Liver (tissue), 9 donors: Measurements from ENCODE around the gene REXO5. TPM values are rescaled to one million over a fixed set of nuclear protein-coding genes. Genes with fewer than 3 reads are reported as not detected.

ENCODE experiments used
- DNase-seq: peaks from one replicate; pipeline ENCODE4 v3.0.0-alpha.2; 2017; ENCODE audit warnings: low spot score
- H3K27ac ChIP-seq, 2 donors: one replicate each; pipeline ENCODE4 v1.7.0; 2013; ENCODE audit warnings: inconsistent platforms in 2 of 2, low read length in 2 of 2, control low read depth in 1 of 2, low read depth in 1 of 2, mild to moderate bottlenecking in 1 of 2
- H3K27me3 ChIP-seq, 4 donors: one replicate each; pipeline versions ENCODE4 v1.6.1 to v1.7.0; 2013; ENCODE audit warnings: low read length in 3 of 4, inconsistent platforms in 1 of 4, mild to moderate bottlenecking in 1 of 4, moderate library complexity in 1 of 4; ENCODE audit not compliant: control insufficient read depth in 4 of 4, insufficient read depth in 4 of 4
- H3K36me3 ChIP-seq, 4 donors: one replicate each; pipeline versions ENCODE4 v1.6.1 to v1.7.0; 2013; ENCODE audit warnings: low read length in 3 of 4, mild to moderate bottlenecking in 3 of 4, low read depth in 1 of 4, moderate library complexity in 1 of 4; ENCODE audit not compliant: control insufficient read depth in 4 of 4, insufficient read depth in 3 of 4
- H3K4me1 ChIP-seq, 4 donors: one replicate each; pipeline versions ENCODE4 v1.6.1 to v1.7.0; 2013; ENCODE audit warnings: low read length in 3 of 4, mild to moderate bottlenecking in 3 of 4, moderate library complexity in 1 of 4; ENCODE audit not compliant: control insufficient read depth in 4 of 4, insufficient read depth in 4 of 4
- H3K4me3 ChIP-seq, 3 donors: one replicate each; pipeline versions ENCODE4 v1.6.1 to v1.7.0; 2013; ENCODE audit warnings: low read length in 3 of 3, control low read depth in 1 of 3, low read depth in 1 of 3, mild to moderate bottlenecking in 1 of 3
- H3K9ac ChIP-seq, 2 donors: one replicate each; pipeline ENCODE4 v1.7.0; 2013; ENCODE audit warnings: low read length in 2 of 2, mild to moderate bottlenecking in 2 of 2, moderate library complexity in 2 of 2, control low read depth in 1 of 2, low read depth in 1 of 2
- H3K9me3 ChIP-seq, 4 donors: one replicate each; pipeline versions ENCODE4 v1.6.1 to v1.7.0; 2013; ENCODE audit warnings: low read length in 3 of 4; ENCODE audit not compliant: control insufficient read depth in 4 of 4
- EGR1 ChIP-seq, 2 donors: IDR thresholded peaks; 2 replicates each; pipeline ENCODE4 v1.6.1; 2016 to 2018; ENCODE audit warnings: antibody characterized with exemption in 2 of 2, low read depth in 2 of 2
- FOXA1 ChIP-seq: IDR thresholded peaks from 2 replicates; pipeline ENCODE4 v1.6.1; 2016; ENCODE audit warnings: antibody characterized with exemption
- FOXA2 ChIP-seq: IDR thresholded peaks from 2 replicates; pipeline ENCODE4 v1.6.1; 2016; ENCODE audit warnings: antibody characterized with exemption
- GABPA ChIP-seq, 2 donors: IDR thresholded peaks in 1 of 2; conservative IDR thresholded peaks in 1 of 2; 2 replicates each; pipeline ENCODE4 v1.6.1; 2016; ENCODE audit warnings: antibody characterized with exemption in 2 of 2, mild to moderate bottlenecking in 1 of 2, moderate library complexity in 1 of 2
- HNF4A ChIP-seq, 2 donors: conservative IDR thresholded peaks; 2 replicates each; pipeline ENCODE4 v1.6.1; 2016; ENCODE audit warnings: antibody characterized with exemption in 2 of 2, mild to moderate bottlenecking in 2 of 2
- HNF4G ChIP-seq: IDR thresholded peaks from 2 replicates; pipeline ENCODE4 v1.6.1; 2016; ENCODE audit warnings: antibody characterized with exemption
- JUND ChIP-seq, 2 donors: IDR thresholded peaks; 2 replicates each; pipeline ENCODE4 v1.6.1; 2016; ENCODE audit warnings: antibody characterized with exemption in 2 of 2
- NR2F2 ChIP-seq: IDR thresholded peaks from 2 replicates; pipeline ENCODE4 v1.6.1; 2016; ENCODE audit warnings: antibody characterized with exemption
- RAD21 ChIP-seq, 2 donors: IDR thresholded peaks; 2 replicates each; pipeline ENCODE4 v1.6.1; 2016; ENCODE audit warnings: antibody characterized with exemption in 2 of 2, mild to moderate bottlenecking in 2 of 2
- RXRA ChIP-seq, 2 donors: IDR thresholded peaks; 2 replicates each; pipeline ENCODE4 v1.6.1; 2017 to 2018; ENCODE audit warnings: antibody characterized with exemption in 2 of 2, mild to moderate bottlenecking in 1 of 2
- SP1 ChIP-seq: IDR thresholded peaks from 2 replicates; pipeline ENCODE4 v1.6.1; 2018; ENCODE audit warnings: antibody characterized with exemption, mild to moderate bottlenecking
- TAF1 ChIP-seq: conservative IDR thresholded peaks from 2 replicates; pipeline ENCODE4 v1.6.1; 2016; ENCODE audit warnings: antibody characterized with exemption, mild to moderate bottlenecking
- YY1 ChIP-seq: IDR thresholded peaks from 2 replicates; pipeline ENCODE4 v1.6.1; 2016; ENCODE audit warnings: antibody characterized with exemption, mild to moderate bottlenecking
- WGBS: extraction: QIAGEN DNeasy Blood & Tissue Kit; methylation state at CpG from one replicate; pipeline ENCODE4 v1.1.7; 2013; 5-methylcytosine and 5-hydroxymethylcytosine counted together
- polyA plus RNA-seq, 2 donors: library from polyadenylated mRNA; stranded (reverse) in 1 of 2; unstranded in 1 of 2; fragments of 200-250 nt in 1 of 2; fragments of >200 nt in 1 of 2; fragmentation: Nextera tagmentation in 1 of 2; extraction: Ambion mirVana in 1 of 2; gene quantifications; one replicate each; pipeline versions ENCODE4 v1.2.1 to v1.2.3, GENCODE V29; 2013 to 2015
- total RNA-seq, 2 donors: library from RNA; depleted of rRNA; stranded (reverse); fragments of >200 nt; gene quantifications; one replicate each; pipeline ENCODE4 v1.2.3, GENCODE V29; 2014
- TF ChIP-seq, protein P1 (sequence below): IDR thresholded peaks from 2 replicates; pipeline ENCODE4 v1.6.1; 2016; ENCODE audit warnings: antibody characterized with exemption
- TF ChIP-seq, protein P2 (sequence below): IDR thresholded peaks from 2 replicates; pipeline ENCODE4 v1.6.1; 2016; ENCODE audit warnings: antibody characterized with exemption
- TF ChIP-seq, protein P3 (sequence below): IDR thresholded peaks from 2 replicates; pipeline ENCODE4 v1.6.1; 2016; ENCODE audit warnings: antibody characterized with exemption
- TF ChIP-seq, protein P4 (sequence below): fragments of 150-350 bp; IDR thresholded peaks from 2 replicates; pipeline ENCODE4 v1.5.1; 2017; ENCODE audit warnings: improper control_type of control experiment, low read depth, low read length; ENCODE audit not compliant: missing input control
- TF ChIP-seq, protein P5 (sequence below): IDR thresholded peaks from 2 replicates; pipeline ENCODE4 v1.6.1; 2016; ENCODE audit warnings: antibody characterized with exemption, mild to moderate bottlenecking
- donor health status: healthy.
- donor health status: healthy.
- donor health status: healthy.
- donor health status: healthy.
- donor health status: healthy.

REXO5 gene
- total and polyA plus RNA-seq, 4 donors, result 0.83 to 10.6 (median 1.8) TPM

DNA sequence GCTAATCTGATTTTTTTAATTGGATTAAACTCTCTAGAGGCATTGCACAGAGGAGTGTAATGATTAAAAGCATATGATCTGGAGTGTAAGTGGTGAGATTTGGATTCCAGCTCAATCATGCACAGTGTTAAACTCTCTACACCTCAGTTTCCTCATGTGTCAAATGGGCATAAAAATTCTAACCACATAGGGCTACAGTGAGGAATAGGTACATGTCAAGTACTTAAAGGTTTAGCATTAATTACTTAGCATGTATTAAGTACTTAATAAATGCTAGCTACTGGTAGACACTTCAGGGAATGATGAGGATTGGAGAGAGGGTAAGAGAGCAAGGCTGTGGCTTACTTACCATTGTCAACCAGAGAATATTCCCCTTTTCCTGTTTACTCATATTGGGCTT is 17.2 kb upstream of the REXO5 start:
- H3K27me3 ChIP-seq, result no peaks in the 10 kb centered on the region
- no peak overlapping the region for H3K9ac ChIP-seq
- no peak overlapping the region for H3K27ac ChIP-seq
- H3K9me3 ChIP-seq, result no peaks in the 10 kb centered on the region
- peaks cover 0 to 57% (median 30%) of the 10 kb centered on the region in 4 donors for H3K36me3 ChIP-seq
- H3K4me1 ChIP-seq, result no peaks in the 10 kb centered on the region
- no peak for TF ChIP-seq NR2F2
- no peak for TF ChIP-seq TAF1
- no peak for TF ChIP-seq EGR1 (IDR thresholded peaks at IDR 0.05; ENCODE audit: low read depth in 2 of 2)
- TF ChIP-seq GABPA (IDR thresholded peaks at IDR 0.05 in 1 of 2, conservative IDR thresholded peaks at IDR 0.05 in 1 of 2), result no peak
- no peak overlapping the region for H3K4me3 ChIP-seq
- DNase-seq, result no peak

DNA sequence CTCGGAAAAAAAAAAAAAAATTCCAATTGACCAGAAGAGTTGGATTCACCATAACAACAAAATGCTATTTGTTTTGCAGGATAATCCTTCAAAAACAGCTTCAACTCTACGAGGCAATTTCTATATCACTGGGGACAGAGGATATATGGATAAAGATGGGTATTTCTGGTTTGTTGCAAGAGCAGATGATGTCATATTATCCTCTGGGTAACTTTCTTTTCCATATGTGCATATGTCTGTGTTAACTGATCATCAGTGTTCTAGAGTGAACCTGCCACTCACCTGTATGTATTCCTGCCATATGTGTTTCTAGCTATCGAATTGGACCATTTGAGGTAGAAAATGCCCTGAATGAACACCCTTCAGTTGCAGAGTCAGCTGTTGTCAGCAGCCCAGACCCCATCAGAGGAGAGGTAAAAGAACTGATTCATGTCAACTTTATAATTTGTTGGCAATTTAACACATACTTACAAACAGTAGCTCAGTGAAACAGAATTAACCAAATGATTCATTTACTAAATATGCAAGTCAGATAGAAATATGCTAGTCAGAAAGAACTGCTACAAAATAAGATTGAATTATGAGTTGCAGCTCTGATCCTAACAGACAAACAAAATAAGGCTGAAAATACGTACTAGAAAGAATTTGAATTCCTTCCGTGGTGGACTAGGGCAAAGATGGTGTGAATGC is 14.3 kb upstream of the REXO5 start:
- no peak overlapping the region for H3K4me3 ChIP-seq
- no peak for DNase-seq
- WGBS, result 93% methylated on average over 5 of the region's 5 CpGs

More for the DNA sequence above, 14.3 kb upstream of the REXO5 start:
- Histone ChIP-seq H3K27me3 (no peaks in the 10 kb centered on the region), H3K9ac (no peak overlapping the region), H3K27ac (no peak overlapping the region), H3K9me3 (no peaks in the 10 kb centered on the region), H3K36me3 (peaks cover 0 to 48% (median 33%) of the 10 kb centered on the region in 4 donors), H3K4me1 (no peaks in the 10 kb centered on the region)
- TF ChIP-seq HNF4A (conservative IDR thresholded peaks at IDR 0.05) (no peak), HNF4G (no peak), YY1 (no peak), RAD21 (IDR thresholded peaks at IDR 0.05) (no peak), EGR1 (IDR thresholded peaks at IDR 0.05; ENCODE audit: low read depth in 2 of 2) (no peak), JUND (IDR thresholded peaks at IDR 0.05) (no peak), FOXA1 (no peak), NR2F2 (no peak), SP1 (no peak), RXRA (IDR thresholded peaks at IDR 0.05) (no peak), TAF1 (no peak), FOXA2 (no peak), GABPA (IDR thresholded peaks at IDR 0.05 in 1 of 2, conservative IDR thresholded peaks at IDR 0.05 in 1 of 2) (no peak)
- TF ChIP-seq, protein P1, sequence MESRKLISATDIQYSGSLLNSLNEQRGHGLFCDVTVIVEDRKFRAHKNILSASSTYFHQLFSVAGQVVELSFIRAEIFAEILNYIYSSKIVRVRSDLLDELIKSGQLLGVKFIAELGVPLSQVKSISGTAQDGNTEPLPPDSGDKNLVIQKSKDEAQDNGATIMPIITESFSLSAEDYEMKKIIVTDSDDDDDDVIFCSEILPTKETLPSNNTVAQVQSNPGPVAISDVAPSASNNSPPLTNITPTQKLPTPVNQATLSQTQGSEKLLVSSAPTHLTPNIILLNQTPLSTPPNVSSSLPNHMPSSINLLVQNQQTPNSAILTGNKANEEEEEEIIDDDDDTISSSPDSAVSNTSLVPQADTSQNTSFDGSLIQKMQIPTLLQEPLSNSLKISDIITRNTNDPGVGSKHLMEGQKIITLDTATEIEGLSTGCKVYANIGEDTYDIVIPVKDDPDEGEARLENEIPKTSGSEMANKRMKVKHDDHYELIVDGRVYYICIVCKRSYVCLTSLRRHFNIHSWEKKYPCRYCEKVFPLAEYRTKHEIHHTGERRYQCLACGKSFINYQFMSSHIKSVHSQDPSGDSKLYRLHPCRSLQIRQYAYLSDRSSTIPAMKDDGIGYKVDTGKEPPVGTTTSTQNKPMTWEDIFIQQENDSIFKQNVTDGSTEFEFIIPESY, result no peak
- TF ChIP-seq, protein P2, sequence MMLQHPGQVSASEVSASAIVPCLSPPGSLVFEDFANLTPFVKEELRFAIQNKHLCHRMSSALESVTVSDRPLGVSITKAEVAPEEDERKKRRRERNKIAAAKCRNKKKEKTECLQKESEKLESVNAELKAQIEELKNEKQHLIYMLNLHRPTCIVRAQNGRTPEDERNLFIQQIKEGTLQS, result no peak
- TF ChIP-seq, protein P3, sequence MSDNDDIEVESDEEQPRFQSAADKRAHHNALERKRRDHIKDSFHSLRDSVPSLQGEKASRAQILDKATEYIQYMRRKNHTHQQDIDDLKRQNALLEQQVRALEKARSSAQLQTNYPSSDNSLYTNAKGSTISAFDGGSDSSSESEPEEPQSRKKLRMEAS, result no peak
- TF ChIP-seq, protein P4, sequence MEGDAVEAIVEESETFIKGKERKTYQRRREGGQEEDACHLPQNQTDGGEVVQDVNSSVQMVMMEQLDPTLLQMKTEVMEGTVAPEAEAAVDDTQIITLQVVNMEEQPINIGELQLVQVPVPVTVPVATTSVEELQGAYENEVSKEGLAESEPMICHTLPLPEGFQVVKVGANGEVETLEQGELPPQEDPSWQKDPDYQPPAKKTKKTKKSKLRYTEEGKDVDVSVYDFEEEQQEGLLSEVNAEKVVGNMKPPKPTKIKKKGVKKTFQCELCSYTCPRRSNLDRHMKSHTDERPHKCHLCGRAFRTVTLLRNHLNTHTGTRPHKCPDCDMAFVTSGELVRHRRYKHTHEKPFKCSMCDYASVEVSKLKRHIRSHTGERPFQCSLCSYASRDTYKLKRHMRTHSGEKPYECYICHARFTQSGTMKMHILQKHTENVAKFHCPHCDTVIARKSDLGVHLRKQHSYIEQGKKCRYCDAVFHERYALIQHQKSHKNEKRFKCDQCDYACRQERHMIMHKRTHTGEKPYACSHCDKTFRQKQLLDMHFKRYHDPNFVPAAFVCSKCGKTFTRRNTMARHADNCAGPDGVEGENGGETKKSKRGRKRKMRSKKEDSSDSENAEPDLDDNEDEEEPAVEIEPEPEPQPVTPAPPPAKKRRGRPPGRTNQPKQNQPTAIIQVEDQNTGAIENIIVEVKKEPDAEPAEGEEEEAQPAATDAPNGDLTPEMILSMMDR, result no peak
- TF ChIP-seq, protein P5, sequence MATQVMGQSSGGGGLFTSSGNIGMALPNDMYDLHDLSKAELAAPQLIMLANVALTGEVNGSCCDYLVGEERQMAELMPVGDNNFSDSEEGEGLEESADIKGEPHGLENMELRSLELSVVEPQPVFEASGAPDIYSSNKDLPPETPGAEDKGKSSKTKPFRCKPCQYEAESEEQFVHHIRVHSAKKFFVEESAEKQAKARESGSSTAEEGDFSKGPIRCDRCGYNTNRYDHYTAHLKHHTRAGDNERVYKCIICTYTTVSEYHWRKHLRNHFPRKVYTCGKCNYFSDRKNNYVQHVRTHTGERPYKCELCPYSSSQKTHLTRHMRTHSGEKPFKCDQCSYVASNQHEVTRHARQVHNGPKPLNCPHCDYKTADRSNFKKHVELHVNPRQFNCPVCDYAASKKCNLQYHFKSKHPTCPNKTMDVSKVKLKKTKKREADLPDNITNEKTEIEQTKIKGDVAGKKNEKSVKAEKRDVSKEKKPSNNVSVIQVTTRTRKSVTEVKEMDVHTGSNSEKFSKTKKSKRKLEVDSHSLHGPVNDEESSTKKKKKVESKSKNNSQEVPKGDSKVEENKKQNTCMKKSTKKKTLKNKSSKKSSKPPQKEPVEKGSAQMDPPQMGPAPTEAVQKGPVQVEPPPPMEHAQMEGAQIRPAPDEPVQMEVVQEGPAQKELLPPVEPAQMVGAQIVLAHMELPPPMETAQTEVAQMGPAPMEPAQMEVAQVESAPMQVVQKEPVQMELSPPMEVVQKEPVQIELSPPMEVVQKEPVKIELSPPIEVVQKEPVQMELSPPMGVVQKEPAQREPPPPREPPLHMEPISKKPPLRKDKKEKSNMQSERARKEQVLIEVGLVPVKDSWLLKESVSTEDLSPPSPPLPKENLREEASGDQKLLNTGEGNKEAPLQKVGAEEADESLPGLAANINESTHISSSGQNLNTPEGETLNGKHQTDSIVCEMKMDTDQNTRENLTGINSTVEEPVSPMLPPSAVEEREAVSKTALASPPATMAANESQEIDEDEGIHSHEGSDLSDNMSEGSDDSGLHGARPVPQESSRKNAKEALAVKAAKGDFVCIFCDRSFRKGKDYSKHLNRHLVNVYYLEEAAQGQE, result no peak
